ENCODE data around the gene PITX1. TPM values are rescaled to one million over a fixed set of nuclear protein-coding genes. Genes with fewer than 3 reads are reported as not detected.

Gene PITX1
- total and polyA plus RNA-seq, 4 donors: 0.02 TPM; not detected in 3

- Histone ChIP-seq H3K4me1 (ENCODE audit: control insufficient read depth in 4 of 4, insufficient read depth in 4 of 4, low read length in 3 of 4) (no peaks in the 10 kb centered on the region), H3K9me3 (ENCODE audit: control insufficient read depth in 4 of 4, low read length in 3 of 4) (no peaks in the 10 kb centered on the region), H3K27ac (ENCODE audit: low read depth in 1 of 2, low read length in 2 of 2) (no peak overlapping the region), H3K36me3 (ENCODE audit: control insufficient read depth in 4 of 4, insufficient read depth in 3 of 4, low read depth in 1 of 4, low read length in 3 of 4) (no peaks in the 10 kb centered on the region), H3K9ac (ENCODE audit: low read depth in 1 of 2, low read length in 2 of 2) (no peak overlapping the region), H3K4me3 (ENCODE audit: low read depth in 1 of 3, low read length in 3 of 3) (no peak overlapping the region), H3K27me3 (ENCODE audit: control insufficient read depth in 4 of 4, insufficient read depth in 4 of 4, low read length in 3 of 4) (peaks cover 0 to 2% (median 0%) of the 10 kb centered on the region in 4 donors)
- TF ChIP-seq FOXA2 (IDR thresholded peaks at IDR 0.05) (no peak), ATF3 (IDR thresholded peaks at IDR 0.05) (no peak), MAX (IDR thresholded peaks at IDR 0.05) (no peak), GABPA (IDR thresholded peaks at IDR 0.05 in 1 of 2, conservative IDR thresholded peaks at IDR 0.05 in 1 of 2) (no peak)
- WGBS: 83% methylated on average over 16 of the region's 16 CpGs
- no peak for DNase-seq (ENCODE audit: low spot score)
Measured at GRCh38 chr5:135065306-135066265, 31.6 kb upstream of the PITX1 start.

- Histone ChIP-seq H3K4me3 (ENCODE audit: low read depth in 1 of 3, low read length in 3 of 3) (no peak overlapping the region), H3K9ac (ENCODE audit: low read depth in 1 of 2, low read length in 2 of 2) (no peak overlapping the region), H3K36me3 (ENCODE audit: control insufficient read depth in 4 of 4, insufficient read depth in 3 of 4, low read depth in 1 of 4, low read length in 3 of 4) (no peaks in the 10 kb centered on the region), H3K27ac (ENCODE audit: low read depth in 1 of 2, low read length in 2 of 2) (no peak overlapping the region), H3K27me3 (ENCODE audit: control insufficient read depth in 4 of 4, insufficient read depth in 4 of 4, low read length in 3 of 4) (peaks cover 0 to 2% (median 0%) of the 10 kb centered on the region in 4 donors), H3K9me3 (ENCODE audit: control insufficient read depth in 4 of 4, low read length in 3 of 4) (no peaks in the 10 kb centered on the region), H3K4me1 (ENCODE audit: control insufficient read depth in 4 of 4, insufficient read depth in 4 of 4, low read length in 3 of 4) (no peaks in the 10 kb centered on the region)
- no peak for DNase-seq (ENCODE audit: low spot score)
- no peak for TF ChIP-seq GABPA (IDR thresholded peaks at IDR 0.05 in 1 of 2, conservative IDR thresholded peaks at IDR 0.05 in 1 of 2)
- TF ChIP-seq YY1 (IDR thresholded peaks at IDR 0.05): no peak
- TF ChIP-seq, protein P1, sequence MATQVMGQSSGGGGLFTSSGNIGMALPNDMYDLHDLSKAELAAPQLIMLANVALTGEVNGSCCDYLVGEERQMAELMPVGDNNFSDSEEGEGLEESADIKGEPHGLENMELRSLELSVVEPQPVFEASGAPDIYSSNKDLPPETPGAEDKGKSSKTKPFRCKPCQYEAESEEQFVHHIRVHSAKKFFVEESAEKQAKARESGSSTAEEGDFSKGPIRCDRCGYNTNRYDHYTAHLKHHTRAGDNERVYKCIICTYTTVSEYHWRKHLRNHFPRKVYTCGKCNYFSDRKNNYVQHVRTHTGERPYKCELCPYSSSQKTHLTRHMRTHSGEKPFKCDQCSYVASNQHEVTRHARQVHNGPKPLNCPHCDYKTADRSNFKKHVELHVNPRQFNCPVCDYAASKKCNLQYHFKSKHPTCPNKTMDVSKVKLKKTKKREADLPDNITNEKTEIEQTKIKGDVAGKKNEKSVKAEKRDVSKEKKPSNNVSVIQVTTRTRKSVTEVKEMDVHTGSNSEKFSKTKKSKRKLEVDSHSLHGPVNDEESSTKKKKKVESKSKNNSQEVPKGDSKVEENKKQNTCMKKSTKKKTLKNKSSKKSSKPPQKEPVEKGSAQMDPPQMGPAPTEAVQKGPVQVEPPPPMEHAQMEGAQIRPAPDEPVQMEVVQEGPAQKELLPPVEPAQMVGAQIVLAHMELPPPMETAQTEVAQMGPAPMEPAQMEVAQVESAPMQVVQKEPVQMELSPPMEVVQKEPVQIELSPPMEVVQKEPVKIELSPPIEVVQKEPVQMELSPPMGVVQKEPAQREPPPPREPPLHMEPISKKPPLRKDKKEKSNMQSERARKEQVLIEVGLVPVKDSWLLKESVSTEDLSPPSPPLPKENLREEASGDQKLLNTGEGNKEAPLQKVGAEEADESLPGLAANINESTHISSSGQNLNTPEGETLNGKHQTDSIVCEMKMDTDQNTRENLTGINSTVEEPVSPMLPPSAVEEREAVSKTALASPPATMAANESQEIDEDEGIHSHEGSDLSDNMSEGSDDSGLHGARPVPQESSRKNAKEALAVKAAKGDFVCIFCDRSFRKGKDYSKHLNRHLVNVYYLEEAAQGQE (IDR thresholded peaks at IDR 0.05): no peak
- TF ChIP-seq NR2F2 (IDR thresholded peaks at IDR 0.05): no peak
- no peak for TF ChIP-seq RXRA (IDR thresholded peaks at IDR 0.05)
- TF ChIP-seq RAD21 (IDR thresholded peaks at IDR 0.05): no peak
- TF ChIP-seq JUND (IDR thresholded peaks at IDR 0.05): no peak
- TF ChIP-seq EGR1 (IDR thresholded peaks at IDR 0.05; ENCODE audit: low read depth in 2 of 2): no peak
- no peak for TF ChIP-seq HNF4G (IDR thresholded peaks at IDR 0.05)
- TF ChIP-seq SP1 (IDR thresholded peaks at IDR 0.05): no peak
- no peak for TF ChIP-seq FOXA2 (IDR thresholded peaks at IDR 0.05)
- TF ChIP-seq MAX (IDR thresholded peaks at IDR 0.05): no peak
- TF ChIP-seq ZBTB33 (IDR thresholded peaks at IDR 0.05): no peak
- no peak for TF ChIP-seq CTCF (IDR thresholded peaks at IDR 0.05; ENCODE audit: low read depth, low read length, missing input control)
- no peak for TF ChIP-seq ATF3 (IDR thresholded peaks at IDR 0.05)
- no peak for TF ChIP-seq HNF4A (conservative IDR thresholded peaks at IDR 0.05)
- TF ChIP-seq TAF1 (conservative IDR thresholded peaks at IDR 0.05): no peak
- no peak for TF ChIP-seq FOXA1 (IDR thresholded peaks at IDR 0.05)
- 80% methylated on average over 4 of the region's 4 CpGs for WGBS
Measured at GRCh38 chr5:135064235-135064570, 30.2 kb upstream of the PITX1 start.

Measured in liver (tissue), 9 donors.